K562 (cell line): ENCODE data around the gene AMMECR1. TPM values are rescaled to one million over a fixed set of nuclear protein-coding genes. Genes with fewer than 3 reads are reported as not detected.
A peak's percentile ranks its signal among the peaks of the same experiment; 100 is the strongest.

Experiments used
- ATAC-seq: fragments of 200-7000 bp; cut with Tn5 transposase; 3 replicates; pipeline ENCODE4 v1.9.1; 2020; ENCODE audit warnings: moderate library complexity
- BruUV-seq: library from RNA; stranded (reverse); fragments of 400-500 nt; replicated peaks from 2 replicates; lab custom pipeline; 2021; lab: Mats Ljungman, UMichigan
- CTCF ChIA-PET: fragments of 300-600 bp; formaldehyde crosslinking; extraction: SDS; loops from one replicate; lab custom pipeline; 2021; ENCODE audit warnings: low intra/inter-chr PET ratio; lab: Yijun Ruan, JAX
- POLR2A ChIA-PET: fragments of 300-600, 350-650 bp; sonication (Branson Sonifier 250); formaldehyde crosslinking; extraction: SDS; loops from one replicate; lab custom pipeline; 2021; ENCODE audit warnings: antibody characterized with exemption, inconsistent platforms; lab: Yijun Ruan, JAX
- DNase-seq, 4 experiments: peaks; one replicate each; pipeline versions ENCODE4 v3.0.0 to v3.0.0-alpha.2; 2011 to 2018; ENCODE audit warnings: low spot score in 3 of 4, mixed read lengths in 3 of 4; ENCODE audit errors: extremely low read depth in 1 of 4
- FAIRE-seq: peaks from 2 replicates; lab custom pipeline; 2011; peaks lifted over from hg19 to GRCh38; lab: Jason Lieb, UNC
- H2AFZ ChIP-seq: 2 replicates; pipeline ENCODE4 v1.6.0; 2011; ENCODE audit warnings: low read depth, low read length, control low read depth, inconsistent platforms
- H3K27ac ChIP-seq: fragments of 200-600 bp; 3 replicates; pipeline ENCODE4 v1.8.0; 2011; ENCODE audit warnings: low read depth, mild to moderate bottlenecking, control low read depth, inconsistent platforms, low read length, moderate library complexity, mixed read lengths; ENCODE audit errors: extremely low read depth
- H3K27me3 ChIP-seq, 2 experiments: fragments of 300-600 bp in 1 of 2; 2 replicates in 1 of 2; 3 replicates in 1 of 2; pipeline versions ENCODE4 v1.6.0 to v1.8.0; 2011; ENCODE audit warnings: inconsistent platforms in 2 of 2, low read length in 2 of 2, mild to moderate bottlenecking in 1 of 2, mixed read lengths in 1 of 2, moderate library complexity in 1 of 2; ENCODE audit not compliant: control insufficient read depth in 2 of 2, insufficient read depth in 2 of 2
- H3K36me3 ChIP-seq: fragments of 300-600 bp; 3 replicates; pipeline ENCODE4 v1.8.0; 2011; ENCODE audit warnings: mild to moderate bottlenecking, low read length, inconsistent platforms; ENCODE audit not compliant: control insufficient read depth, insufficient read depth
- H3K4me1 ChIP-seq, 2 experiments: fragments of 200-600 bp in 1 of 2; replicated peaks in 1 of 2; 2 replicates in 1 of 2; 3 replicates in 1 of 2; pipeline versions ENCODE4 v1.5.1 to v1.8.0; 2011; ENCODE audit warnings: inconsistent platforms in 2 of 2, low read length in 2 of 2, mild to moderate bottlenecking in 1 of 2, mixed read lengths in 1 of 2, moderate library complexity in 1 of 2; ENCODE audit not compliant: control insufficient read depth in 2 of 2, insufficient read depth in 2 of 2
- H3K4me2 ChIP-seq: 2 replicates; pipeline ENCODE4 v1.6.1; 2011; ENCODE audit warnings: low read length, control low read depth, inconsistent platforms, mixed read lengths; ENCODE audit not compliant: insufficient read depth
- H3K4me3 ChIP-seq: fragments of 200-600 bp; sonication (generic), shearing (Covaris generic); 2 replicates; pipeline ENCODE4 v1.5.1; 2016; ENCODE audit warnings: control low read depth, inconsistent platforms
- H3K79me2 ChIP-seq: fragments of 200-600 bp; 3 replicates; pipeline ENCODE4 v1.8.0; 2011; ENCODE audit warnings: low read length, inconsistent platforms; ENCODE audit not compliant: control insufficient read depth, insufficient read depth
- H3K9ac ChIP-seq, 2 experiments: 2 replicates each; pipeline versions ENCODE4 v1.6.0 to v1.6.1; 2011; ENCODE audit warnings: low read depth in 2 of 2, low read length in 2 of 2, control low read depth in 1 of 2, inconsistent platforms in 1 of 2, mild to moderate bottlenecking in 1 of 2, mixed read lengths in 1 of 2; ENCODE audit not compliant: insufficient read depth in 1 of 2
- H3K9me1 ChIP-seq: one replicate; pipeline ENCODE4 v1.6.0; 2011; ENCODE audit warnings: inconsistent platforms, mild to moderate bottlenecking, low read length, moderate library complexity; ENCODE audit not compliant: control insufficient read depth, insufficient read depth
- H3K9me3 ChIP-seq: replicated peaks from 2 replicates; pipeline ENCODE4 v1.5.1; 2011; ENCODE audit warnings: low read depth, low read length, inconsistent platforms; ENCODE audit not compliant: control insufficient read depth, insufficient read depth
- H4K20me1 ChIP-seq: replicated peaks from 2 replicates; pipeline ENCODE4 v1.6.1; 2011; ENCODE audit warnings: low read length, inconsistent platforms, mixed read lengths; ENCODE audit not compliant: control insufficient read depth, insufficient read depth
- ELF1 ChIP-seq: fragments of 200-800 bp; sonication (Bioruptor generic); IDR thresholded peaks from 2 replicates; pipeline ENCODE4 v1.6.1; 2016; ENCODE audit warnings: missing genetic modification characterization, missing compliant biosample characterization
- ELF4 ChIP-seq: fragments of 450-650 bp; formaldehyde crosslinking; IDR thresholded peaks from 2 replicates; pipeline ENCODE4 v1.4.0; 2022; ENCODE audit warnings: missing genetic modification characterization
- ESRRB ChIP-seq: fragments of 250-450 bp; sonication (Bioruptor Pico); IDR thresholded peaks from 2 replicates; pipeline ENCODE4 v1.5.0; 2020; ENCODE audit warnings: mild to moderate bottlenecking, moderate library complexity, borderline replicate concordance
- FOXK2 ChIP-seq, 2 experiments: fragments of 450-650 bp; IDR thresholded peaks in 1 of 2; conservative IDR thresholded peaks in 1 of 2; 2 replicates each; pipeline ENCODE4 v1.6.1; 2016; ENCODE audit warnings: low read depth in 2 of 2, mild to moderate bottlenecking in 1 of 2
- MEIS2 ChIP-seq: fragments of 450-650 bp; IDR thresholded peaks from 2 replicates; pipeline ENCODE4 v1.6.1; 2014; ENCODE audit warnings: mild to moderate bottlenecking; ENCODE audit not compliant: partially characterized antibody
- NR2C1 ChIP-seq, 2 experiments: fragments of 450-650 bp; IDR thresholded peaks; 2 replicates each; pipeline ENCODE4 v1.6.1; 2017; ENCODE audit warnings: mild to moderate bottlenecking in 2 of 2, antibody characterized with exemption in 1 of 2, inconsistent platforms in 1 of 2, missing compliant biosample characterization in 1 of 2, missing genetic modification characterization in 1 of 2
- POLR3G ChIP-seq: IDR thresholded peaks from 2 replicates; pipeline ENCODE4 v1.6.1; 2011; ENCODE audit not compliant: insufficient read length, insufficient replicate concordance; ENCODE audit errors: extremely low read depth
- SMARCA4 ChIP-seq: fragments of 450-650 bp; IDR thresholded peaks from 2 replicates; pipeline ENCODE4 v1.6.1; 2016
- SMARCE1 ChIP-seq: fragments of 450-650 bp; IDR thresholded peaks from 2 replicates; pipeline ENCODE4 v1.7.1; 2016; ENCODE audit warnings: mild to moderate bottlenecking
- TCF7 ChIP-seq: sonication (generic); IDR thresholded peaks from 2 replicates; pipeline ENCODE4 v1.6.1; 2016; ENCODE audit warnings: antibody characterized with exemption, borderline replicate concordance
- THRAP3 ChIP-seq: fragments of 450-650 bp; IDR thresholded peaks from 2 replicates; pipeline ENCODE4 v1.6.1; 2016; ENCODE audit warnings: mild to moderate bottlenecking, inconsistent platforms, borderline replicate concordance
- ZNF143 ChIP-seq: sonication (generic); formaldehyde crosslinking; IDR thresholded peaks from 2 replicates; pipeline ENCODE4 v1.9.0; 2022; ENCODE audit warnings: mild to moderate bottlenecking, missing genetic modification reagents
- WGBS: fragments of 100-300 bp; shearing (Covaris generic); methylation state at CpG from one replicate; pipeline ENCODE4 v1.1.6; 2016; ENCODE audit warnings: low coverage, mixed read lengths; ENCODE audit not compliant: insufficient coverage; ENCODE audit errors: missing lambda C conversion rate; 5-methylcytosine and 5-hydroxymethylcytosine counted together
- in situ Hi-C: fragments of 300-500 bp; cut with MboI; formaldehyde crosslinking; loops from 4 replicates; pipeline ENCODE4 v1.15.0; 2018; ENCODE audit warnings: inconsistent platforms, mixed read lengths
- intact Hi-C: fragments of 100-400 bp; cut with micrococcal nuclease; formaldehyde crosslinking; loops from 2 replicates; pipeline ENCODE4 v1.14.2; 2022
- polyA plus RNA-seq, 8 experiments: library from polyadenylated mRNA; depleted of rRNA in 4 of 8; stranded (reverse) in 5 of 8; unstranded in 3 of 8; fragments of >200 nt; fragmentation: Nextera tagmentation in 2 of 8; fragmentation: Illumina TruSeq in 1 of 8; extraction: Ambion mirVana in 2 of 8; extraction: Trizol in 1 of 8; gene quantifications; 2 replicates each; pipeline versions ENCODE4 v1.2.1 to v1.2.3, GENCODE V29; 2011 to 2014; ENCODE audit warnings: inconsistent platforms in 1 of 8, missing spikeins in 1 of 8
- total RNA-seq, 7 experiments: library from RNA; depleted of rRNA in 6 of 7; stranded (reverse); fragments of >200 nt in 6 of 7; fragmentation: Illumina TruSeq in 2 of 7; extraction: Trizol in 2 of 7; gene quantifications; 2 replicates each; pipeline versions ENCODE4 v1.2.1 to v1.2.3, GENCODE V29; 2011 to 2021; ENCODE audit warnings: low replicate concordance in 1 of 7
- TF ChIP-seq, protein P1 (sequence below), 2 experiments: IDR thresholded peaks in 1 of 2; conservative IDR thresholded peaks in 1 of 2; 2 replicates each; pipeline ENCODE4 v1.6.1; 2016; ENCODE audit warnings: low read depth in 2 of 2, mild to moderate bottlenecking in 1 of 2, missing compliant biosample characterization in 1 of 2, missing genetic modification characterization in 1 of 2, moderate library complexity in 1 of 2

The AMMECR1 gene
- total and polyA plus RNA-seq, 9 of the 15 experiments (the other 6 are each of a cell fraction or from before 2014, with no cell fraction given) = 13.9 to 36.7 (median 23.6) TPM

DNA sequence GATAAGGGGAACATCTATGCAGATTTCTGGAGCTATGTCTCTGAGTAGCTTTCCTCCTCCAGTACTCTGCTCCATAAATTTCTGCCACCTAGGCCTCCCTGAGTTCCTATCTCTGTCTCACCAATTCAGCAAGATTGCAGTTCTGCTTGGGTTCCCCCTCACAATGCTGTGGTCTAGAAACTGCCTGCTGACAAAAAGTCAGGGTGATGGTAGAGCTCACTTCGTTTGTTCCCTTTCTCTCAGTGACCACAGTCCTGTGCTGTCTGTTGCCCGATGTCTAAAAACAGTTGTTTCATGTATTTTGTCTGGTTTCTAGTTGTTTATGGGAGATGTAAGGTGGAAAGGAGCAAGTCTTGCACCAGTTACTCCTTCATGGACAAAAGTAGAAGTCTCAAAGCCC lies 41.1 kb downstream of the AMMECR1 start:
- in situ Hi-C loops (no loop called here), intact Hi-C loops (no loop called here)
- FAIRE-seq (no peak), DNase-seq (no peak), ATAC-seq (no peak)
- H3K27ac ChIP-seq = no peak overlapping the region
- H3K9me3 ChIP-seq = no peaks in the 10 kb centered on the region
- H3K9me1 ChIP-seq = no peaks in the 10 kb centered on the region
- TF ChIP-seq ESRRB (CRISPR knock-in tag) (no peak), ZNF143 (CRISPR knock-in tag) (no peak), TCF7 (no peak), ELF1 (tag) (no peak), ELF4 (CRISPR knock-in tag) (no peak)
- BruUV-seq = no TSS peak
- H2AFZ ChIP-seq = no peak overlapping the region
- H3K79me2 ChIP-seq = peaks cover 81% of the 10 kb centered on the region
- H3K36me3 ChIP-seq = no peaks in the 10 kb centered on the region
- ChIA-PET POLR2A (interaction anchor here (1.4 kb wide), 1 partner anchor 11 kb away, joined by 3 read pairs; no protein-coding TSS in a partner anchor), CTCF (no interaction called here)
- peaks cover 0 to 11% of the 10 kb centered on the region in 2 experiments; a peak in 2 of 5 replicates for H3K4me1 ChIP-seq
- H3K27me3 ChIP-seq = no peaks in the 10 kb centered on the region
- H4K20me1 ChIP-seq = no peaks in the 10 kb centered on the region
- no peak overlapping the region for H3K4me2 ChIP-seq
- 86% methylated on average over 1 of the region's 2 CpGs for WGBS
- no peak overlapping the region for H3K4me3 ChIP-seq
- no peak overlapping the region for H3K9ac ChIP-seq

DNA sequence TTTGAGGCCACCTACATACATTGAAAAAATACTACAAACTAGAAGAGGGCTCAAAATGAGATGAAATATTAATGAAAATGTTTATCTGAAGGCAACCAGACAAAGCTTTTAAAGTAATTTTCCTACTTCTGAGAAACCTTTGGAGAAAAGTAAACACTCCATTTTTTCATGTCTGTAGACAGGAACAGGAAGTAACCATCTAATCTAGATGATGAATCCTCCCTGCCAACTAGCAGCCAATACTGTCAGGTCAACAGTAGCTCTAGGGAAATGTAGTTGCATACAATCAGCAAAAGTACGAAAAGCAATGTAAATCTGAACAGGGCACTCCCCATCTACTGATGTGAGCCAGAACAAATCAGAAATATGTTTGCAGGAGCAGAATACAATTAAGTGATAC lies 49.0 kb downstream of the AMMECR1 start:
- no peak overlapping the region; the same call in 1 of the 2 replicates for H3K4me2 ChIP-seq
- no peak overlapping the region; a peak in 1 of 4 replicates for H3K9ac ChIP-seq
- H3K4me3 ChIP-seq = no peak overlapping the region
- no peak for FAIRE-seq
- DNase-seq = peak in 2 of 4 experiments; percentile 20 to 21
- POLR2A ChIA-PET = interaction anchor here (1.2 to 2.2 kb wide), 2 partner anchors 10 to 50 kb away, joined by 3 to 9 read pairs; partner anchors contain the start of gene AMMECR1
- ATAC-seq = peak; percentile 80
- H3K4me1 ChIP-seq = peaks cover 0 to 9% of the 10 kb centered on the region in 2 experiments; a peak in 2 of 5 replicates
- H3K79me2 ChIP-seq = peaks cover 74% of the 10 kb centered on the region
- no peaks in the 10 kb centered on the region for H4K20me1 ChIP-seq
- no peaks in the 10 kb centered on the region for H3K9me3 ChIP-seq
- in situ Hi-C loops = no loop called here
- H3K27me3 ChIP-seq = no peaks in the 10 kb centered on the region
- no peaks in the 10 kb centered on the region for H3K9me1 ChIP-seq
- H2AFZ ChIP-seq = peak overlapping the region; percentile 8; the same call in 1 of the 2 replicates
- WGBS = 33% methylated on average over 1 of the region's 1 CpG
- peak overlapping the region; percentile 50; the same call in 1 of the 3 replicates for H3K27ac ChIP-seq
- intact Hi-C loops = no loop called here
- CTCF ChIA-PET = no interaction called here
- H3K36me3 ChIP-seq = no peaks in the 10 kb centered on the region; the same call in 2 of the 3 replicates
- no TSS peak for BruUV-seq
- 0 out of 2 replicates have a peak, but pooled peaks have one; percentile 21 for TF ChIP-seq SMARCE1
- TF ChIP-seq THRAP3 = no peak
- TF ChIP-seq SMARCA4 = 0 out of 2 replicates have a peak, but pooled peaks have one; percentile 16
- peak; percentile 20; the same call in 1 of the 2 replicates for TF ChIP-seq ELF1 (tag)
- peak in 1 of 2 experiments; percentile 55; a peak in 1 of 4 replicates for TF ChIP-seq FOXK2 (conservative IDR thresholded peaks at IDR 0.05 in 1 of 2, IDR thresholded peaks at IDR 0.05 in 1 of 2; ENCODE audit: low read depth in 2 of 2)
- TF ChIP-seq, protein P1, sequence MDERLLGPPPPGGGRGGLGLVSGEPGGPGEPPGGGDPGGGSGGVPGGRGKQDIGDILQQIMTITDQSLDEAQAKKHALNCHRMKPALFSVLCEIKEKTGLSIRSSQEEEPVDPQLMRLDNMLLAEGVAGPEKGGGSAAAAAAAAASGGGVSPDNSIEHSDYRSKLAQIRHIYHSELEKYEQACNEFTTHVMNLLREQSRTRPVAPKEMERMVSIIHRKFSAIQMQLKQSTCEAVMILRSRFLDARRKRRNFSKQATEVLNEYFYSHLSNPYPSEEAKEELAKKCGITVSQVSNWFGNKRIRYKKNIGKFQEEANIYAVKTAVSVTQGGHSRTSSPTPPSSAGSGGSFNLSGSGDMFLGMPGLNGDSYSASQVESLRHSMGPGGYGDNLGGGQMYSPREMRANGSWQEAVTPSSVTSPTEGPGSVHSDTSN (CRISPR knock-in tag; IDR thresholded peaks at IDR 0.05; ENCODE audit: low read depth) = no peak
- TF ChIP-seq, protein P1 (tag; conservative IDR thresholded peaks at IDR 0.05; ENCODE audit: low read depth) = peak; percentile 46
- peak; percentile 66 for TF ChIP-seq MEIS2
- TF ChIP-seq NR2C1 (IDR thresholded peaks at IDR 0.05) = no peak
- TF ChIP-seq NR2C1 (tag; IDR thresholded peaks at IDR 0.05) = 0 out of 2 replicates have a peak, but pooled peaks have one; percentile 10
- no peak for TF ChIP-seq POLR3G
